Measurements from ENCODE around the gene CNTNAP2. TPM values are rescaled to one million over a fixed set of nuclear protein-coding genes. Genes with fewer than 3 reads are reported as not detected.

Gene CNTNAP2
- total RNA-seq, 1 donor = 7.6 TPM

- H4K20me1 ChIP-seq (ENCODE audit: insufficient read depth, low read length) = no peaks in the 10 kb centered on the region
- no peak overlapping the region for H2AFZ ChIP-seq (ENCODE audit: low read length)
- TF ChIP-seq CTCF (IDR thresholded peaks at IDR 0.05; ENCODE audit: extremely low read depth, low read depth, low read length) = no peak
- H3K4me3 ChIP-seq (ENCODE audit: insufficient read depth, low read length) = no peak overlapping the region
- no peaks in the 10 kb centered on the region for H3K4me1 ChIP-seq (ENCODE audit: insufficient read depth, low read length)
- H3K36me3 ChIP-seq (ENCODE audit: insufficient read depth, low read length) = no peaks in the 10 kb centered on the region
- H3K4me2 ChIP-seq (ENCODE audit: insufficient read depth, low read length) = no peak overlapping the region
- DNase-seq (ENCODE audit: insufficient read length, low spot score, missing footprints) = no peak
- H3K27ac ChIP-seq (ENCODE audit: low read depth, low read length) = no peak overlapping the region
- no peaks in the 10 kb centered on the region for H3K79me2 ChIP-seq (ENCODE audit: insufficient read depth, low read length)
- H3K9me3 ChIP-seq (ENCODE audit: low read depth, low read length) = no peaks in the 10 kb centered on the region
- no peaks in the 10 kb centered on the region for H3K27me3 ChIP-seq (ENCODE audit: insufficient read depth, low read length)
These were observed 1867.7 kb downstream of the CNTNAP2 start for GRCh38 chr7:147984265-147984664.

GRCh38 chr7:147990079-147990478 lies 1873.5 kb downstream of the CNTNAP2 start:
- no peak overlapping the region for H2AFZ ChIP-seq (ENCODE audit: low read length)

GRCh38 chr7:147990942-147991341 lies 1874.3 kb downstream of the CNTNAP2 start:
- no peak for DNase-seq (ENCODE audit: insufficient read length, low spot score, missing footprints)
- Histone ChIP-seq H3K27me3 (ENCODE audit: insufficient read depth, low read length) (no peaks in the 10 kb centered on the region), H3K9me3 (ENCODE audit: low read depth, low read length) (no peaks in the 10 kb centered on the region), H3K36me3 (ENCODE audit: insufficient read depth, low read length) (no peaks in the 10 kb centered on the region), H3K4me1 (ENCODE audit: insufficient read depth, low read length) (no peaks in the 10 kb centered on the region), H3K79me2 (ENCODE audit: insufficient read depth, low read length) (no peaks in the 10 kb centered on the region), H2AFZ (ENCODE audit: low read length) (no peak overlapping the region), H3K4me3 (ENCODE audit: insufficient read depth, low read length) (no peak overlapping the region), H3K4me2 (ENCODE audit: insufficient read depth, low read length) (no peak overlapping the region), H3K27ac (ENCODE audit: low read depth, low read length) (no peak overlapping the region), H4K20me1 (ENCODE audit: insufficient read depth, low read length) (no peaks in the 10 kb centered on the region)
- no peak for TF ChIP-seq CTCF (IDR thresholded peaks at IDR 0.05; ENCODE audit: extremely low read depth, low read depth, low read length)

More at GRCh38 chr7:147990079-147990478, 1873.5 kb downstream of the CNTNAP2 start:
- H3K27me3 ChIP-seq (ENCODE audit: insufficient read depth, low read length) = no peaks in the 10 kb centered on the region
- H3K27ac ChIP-seq (ENCODE audit: low read depth, low read length) = no peak overlapping the region
- DNase-seq (ENCODE audit: insufficient read length, low spot score, missing footprints) = no peak
- no peak overlapping the region for H3K4me2 ChIP-seq (ENCODE audit: insufficient read depth, low read length)
- no peak overlapping the region for H3K4me3 ChIP-seq (ENCODE audit: insufficient read depth, low read length)
- H3K36me3 ChIP-seq (ENCODE audit: insufficient read depth, low read length) = no peaks in the 10 kb centered on the region
- no peaks in the 10 kb centered on the region for H3K9me3 ChIP-seq (ENCODE audit: low read depth, low read length)
- TF ChIP-seq CTCF (IDR thresholded peaks at IDR 0.05; ENCODE audit: extremely low read depth, low read depth, low read length) = no peak
- H3K4me1 ChIP-seq (ENCODE audit: insufficient read depth, low read length) = no peaks in the 10 kb centered on the region
- H4K20me1 ChIP-seq (ENCODE audit: insufficient read depth, low read length) = no peaks in the 10 kb centered on the region
- H3K79me2 ChIP-seq (ENCODE audit: insufficient read depth, low read length) = no peaks in the 10 kb centered on the region

GRCh38 chr7:147992698-147993097 lies 1876.1 kb downstream of the CNTNAP2 start:
- H3K4me3 ChIP-seq (ENCODE audit: insufficient read depth, low read length) = no peak overlapping the region
- no peak for TF ChIP-seq CTCF (IDR thresholded peaks at IDR 0.05; ENCODE audit: extremely low read depth, low read depth, low read length)
- no peaks in the 10 kb centered on the region for H3K27me3 ChIP-seq (ENCODE audit: insufficient read depth, low read length)
- H3K9me3 ChIP-seq (ENCODE audit: low read depth, low read length) = no peaks in the 10 kb centered on the region
- DNase-seq (ENCODE audit: insufficient read length, low spot score, missing footprints) = peak; percentile 23
- H3K36me3 ChIP-seq (ENCODE audit: insufficient read depth, low read length) = no peaks in the 10 kb centered on the region
- H3K79me2 ChIP-seq (ENCODE audit: insufficient read depth, low read length) = no peaks in the 10 kb centered on the region
- no peaks in the 10 kb centered on the region for H4K20me1 ChIP-seq (ENCODE audit: insufficient read depth, low read length)
- H3K4me2 ChIP-seq (ENCODE audit: insufficient read depth, low read length) = no peak overlapping the region
- H3K4me1 ChIP-seq (ENCODE audit: insufficient read depth, low read length) = no peaks in the 10 kb centered on the region
- no peak overlapping the region for H2AFZ ChIP-seq (ENCODE audit: low read length)
- no peak overlapping the region for H3K27ac ChIP-seq (ENCODE audit: low read depth, low read length)
